Breast epithelium (tissue), 3 donors: Measurements from ENCODE around the gene ACOXL.

ENCODE experiments used
- CTCF ChIP-seq, 3 donors: fragments of 450-650 bp; IDR thresholded peaks; one replicate each; pipeline ENCODE4 v1.5.1; 2016 to 2017; ENCODE audit warnings: antibody characterized with exemption in 3 of 3, mild to moderate bottlenecking in 3 of 3, moderate library complexity in 3 of 3
- POLR2AphosphoS5 ChIP-seq, 3 donors: sonication (generic); formaldehyde crosslinking; IDR thresholded peaks; one replicate each; pipeline ENCODE4 v1.6.1; 2017; ENCODE audit warnings: antibody characterized with exemption in 3 of 3

GRCh38 chr2:110718990-110719389 lies 13.4 kb upstream of the ACOXL start:
- TF ChIP-seq CTCF (IDR thresholded peaks at IDR 0.05) (no peak), POLR2AphosphoS5 (IDR thresholded peaks at IDR 0.05) (no peak)
